Right atrium auricular region (tissue), 2 donors: Measurements from ENCODE around the gene PATL2. TPM values are rescaled to one million over a fixed set of nuclear protein-coding genes. Genes with fewer than 3 reads are reported as not detected.
"Not testable (repeated sequence)": the region's sequence is repeated elsewhere in the genome, so short reads cannot be mapped to it uniquely, and the experiment has no call there.

Source experiments
- DNase-seq: peaks from one replicate; pipeline ENCODE4 v3.0.0-alpha.2; 2019; ENCODE audit warnings: low spot score
- H3K27ac ChIP-seq, 2 donors: fragments of 200-600 bp; sonication (generic); 1 replicate in 1 of 2; 2 replicates in 1 of 2; pipeline ENCODE4 v1.5.1; 2016 to 2019
- H3K27me3 ChIP-seq, 2 donors: fragments of 200-600 bp; sonication (generic); one replicate each; pipeline versions ENCODE4 v1.5.1 to v1.6.0; 2017 to 2019
- H3K36me3 ChIP-seq: fragments of 200-600 bp; sonication (generic); one replicate; pipeline ENCODE4 v1.5.1; 2016
- H3K4me1 ChIP-seq, 2 donors: fragments of 200-600 bp; sonication (generic); one replicate each; pipeline versions ENCODE4 v1.5.1 to v1.6.0; 2017 to 2019
- H3K4me3 ChIP-seq, 2 donors: fragments of 200-600 bp; sonication (generic); 1 replicate in 1 of 2; 2 replicates in 1 of 2; pipeline ENCODE4 v1.5.1; 2017 to 2019; ENCODE audit warnings: mild to moderate bottlenecking in 1 of 2, moderate library complexity in 1 of 2
- H3K9me3 ChIP-seq, 2 donors: fragments of 200-600 bp; sonication (generic); one replicate each; pipeline ENCODE4 v1.5.1; 2019
- total RNA-seq, 2 donors: library from RNA; depleted of rRNA; stranded (reverse); fragments of >200 nt; gene quantifications; one replicate each; pipeline ENCODE4 v1.1.0, GENCODE V29; 2016
- TF ChIP-seq, protein P1 (sequence below), 2 donors: fragments of 200-600 bp; sonication (generic); IDR thresholded peaks; one replicate each; pipeline ENCODE4 v1.5.1; 2019; ENCODE audit warnings: antibody characterized with exemption in 2 of 2

The PATL2 gene
- total RNA-seq, 2 donors from 2014 or later = 0.75 to 4.5 TPM

DNA sequence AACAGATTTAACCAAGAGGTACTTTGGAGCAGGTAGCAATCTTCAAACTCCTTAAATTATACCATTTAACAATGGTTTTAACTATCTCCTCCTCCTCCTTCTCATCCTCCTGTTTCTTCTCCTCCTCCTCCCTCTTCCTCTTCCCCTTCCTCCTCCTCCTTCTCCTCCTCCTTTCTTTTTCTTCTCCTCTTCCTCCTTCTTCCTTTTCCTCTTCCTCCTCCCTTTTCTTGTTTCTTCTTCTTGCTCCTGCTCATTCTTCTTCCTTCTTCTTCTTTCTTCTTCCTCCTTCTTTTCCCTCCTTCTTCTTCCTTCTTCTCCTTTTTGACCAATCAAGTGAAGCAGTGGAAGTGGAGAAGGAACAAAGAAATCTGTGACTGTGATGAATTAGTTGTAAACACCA is 14.1 kb downstream of the PATL2 start:
- TF ChIP-seq, protein P1, sequence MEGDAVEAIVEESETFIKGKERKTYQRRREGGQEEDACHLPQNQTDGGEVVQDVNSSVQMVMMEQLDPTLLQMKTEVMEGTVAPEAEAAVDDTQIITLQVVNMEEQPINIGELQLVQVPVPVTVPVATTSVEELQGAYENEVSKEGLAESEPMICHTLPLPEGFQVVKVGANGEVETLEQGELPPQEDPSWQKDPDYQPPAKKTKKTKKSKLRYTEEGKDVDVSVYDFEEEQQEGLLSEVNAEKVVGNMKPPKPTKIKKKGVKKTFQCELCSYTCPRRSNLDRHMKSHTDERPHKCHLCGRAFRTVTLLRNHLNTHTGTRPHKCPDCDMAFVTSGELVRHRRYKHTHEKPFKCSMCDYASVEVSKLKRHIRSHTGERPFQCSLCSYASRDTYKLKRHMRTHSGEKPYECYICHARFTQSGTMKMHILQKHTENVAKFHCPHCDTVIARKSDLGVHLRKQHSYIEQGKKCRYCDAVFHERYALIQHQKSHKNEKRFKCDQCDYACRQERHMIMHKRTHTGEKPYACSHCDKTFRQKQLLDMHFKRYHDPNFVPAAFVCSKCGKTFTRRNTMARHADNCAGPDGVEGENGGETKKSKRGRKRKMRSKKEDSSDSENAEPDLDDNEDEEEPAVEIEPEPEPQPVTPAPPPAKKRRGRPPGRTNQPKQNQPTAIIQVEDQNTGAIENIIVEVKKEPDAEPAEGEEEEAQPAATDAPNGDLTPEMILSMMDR (IDR thresholded peaks at IDR 0.05) = no peak
- no peak overlapping the region for H3K27ac ChIP-seq
- no peaks in the 10 kb centered on the region for H3K27me3 ChIP-seq

DNA sequence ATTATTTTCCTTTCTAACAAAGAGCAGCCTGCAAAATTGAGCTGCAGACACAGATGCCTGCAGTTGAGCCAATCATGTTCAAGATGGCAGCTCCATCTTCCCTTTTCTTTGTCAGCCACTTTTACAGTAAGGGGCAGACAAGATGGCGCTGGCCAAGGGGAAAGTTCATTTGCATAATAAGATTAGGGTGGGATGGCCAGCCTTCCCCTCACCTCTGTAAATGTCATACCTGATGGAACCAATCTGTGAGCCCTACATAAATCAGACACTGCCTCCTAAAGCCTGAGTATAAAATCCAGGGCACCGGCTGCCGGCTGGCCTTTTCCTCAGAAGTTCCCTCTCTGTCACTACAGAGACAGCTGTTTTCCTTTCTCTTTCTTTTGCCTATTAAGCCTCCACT is 15.8 kb downstream of the PATL2 start:
- TF ChIP-seq, protein P1 (IDR thresholded peaks at IDR 0.05) = no peak
- no peak for DNase-seq
- Histone ChIP-seq H3K27me3 (no peaks in the 10 kb centered on the region), H3K36me3 (no peaks in the 10 kb centered on the region), H3K9me3 (no peaks in the 10 kb centered on the region), H3K4me3 (no peak overlapping the region), H3K27ac (no peak overlapping the region), H3K4me1 (no peaks in the 10 kb centered on the region)

More for the DNA sequence above, 14.1 kb downstream of the PATL2 start:
- Histone ChIP-seq H3K4me3 (no peak overlapping the region), H3K36me3 (no peaks in the 10 kb centered on the region), H3K9me3 (no peaks in the 10 kb centered on the region), H3K4me1 (no peaks in the 10 kb centered on the region)
- no peak for DNase-seq

DNA sequence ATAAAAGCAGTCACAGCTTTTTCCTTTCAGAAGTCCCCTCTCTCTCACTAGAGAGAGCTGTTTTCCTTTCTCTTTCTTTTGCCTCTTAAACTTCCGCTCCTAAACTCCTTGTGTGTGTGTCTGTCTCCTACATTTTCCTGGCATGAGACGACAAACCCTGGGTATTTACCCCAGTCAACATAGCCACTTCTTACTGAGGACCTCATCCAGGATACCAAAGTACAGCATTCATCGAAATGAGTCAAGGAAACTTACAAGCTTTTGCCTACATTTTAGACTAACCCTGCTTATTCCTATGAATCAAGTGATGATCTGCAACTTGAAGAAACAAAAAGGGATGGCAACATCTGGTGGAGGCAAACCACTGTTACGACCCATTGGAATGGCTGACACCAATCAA is 16.7 kb downstream of the PATL2 start:
- H3K36me3 ChIP-seq = no peaks in the 10 kb centered on the region
- no peak overlapping the region for H3K4me3 ChIP-seq
- no peaks in the 10 kb centered on the region for H3K4me1 ChIP-seq
- DNase-seq = no peak
- TF ChIP-seq, protein P1 (IDR thresholded peaks at IDR 0.05) = no peak
- H3K27ac ChIP-seq = no peak overlapping the region
- no peaks in the 10 kb centered on the region for H3K9me3 ChIP-seq
- no peaks in the 10 kb centered on the region for H3K27me3 ChIP-seq

DNA sequence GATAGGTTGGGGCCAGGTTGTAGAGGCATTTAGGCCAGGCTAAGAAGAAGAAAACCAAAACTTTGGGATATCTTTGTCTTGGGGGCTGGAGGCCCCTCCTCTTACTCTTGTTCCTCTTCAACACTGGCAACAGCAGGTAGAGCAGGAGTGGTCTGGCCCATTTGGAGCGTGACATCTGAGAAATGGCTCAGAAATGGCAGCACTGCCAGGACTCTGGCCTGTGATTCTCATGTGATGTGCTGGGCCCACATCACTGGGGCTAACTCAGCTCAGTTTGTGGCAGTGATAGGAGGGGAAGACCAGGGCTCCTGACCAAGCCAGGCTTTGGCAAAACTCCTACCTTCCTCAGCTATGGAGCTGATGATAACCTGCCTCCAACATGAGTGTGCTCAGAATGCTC is 18.5 kb downstream of the PATL2 start:
- Histone ChIP-seq H3K27ac (no peak overlapping the region), H3K4me1 (no peaks in the 10 kb centered on the region), H3K4me3 (no peak overlapping the region), H3K27me3 (no peaks in the 10 kb centered on the region), H3K9me3 (no peaks in the 10 kb centered on the region), H3K36me3 (no peaks in the 10 kb centered on the region)
- TF ChIP-seq, protein P1 (IDR thresholded peaks at IDR 0.05) = no peak
- DNase-seq = no peak

DNA sequence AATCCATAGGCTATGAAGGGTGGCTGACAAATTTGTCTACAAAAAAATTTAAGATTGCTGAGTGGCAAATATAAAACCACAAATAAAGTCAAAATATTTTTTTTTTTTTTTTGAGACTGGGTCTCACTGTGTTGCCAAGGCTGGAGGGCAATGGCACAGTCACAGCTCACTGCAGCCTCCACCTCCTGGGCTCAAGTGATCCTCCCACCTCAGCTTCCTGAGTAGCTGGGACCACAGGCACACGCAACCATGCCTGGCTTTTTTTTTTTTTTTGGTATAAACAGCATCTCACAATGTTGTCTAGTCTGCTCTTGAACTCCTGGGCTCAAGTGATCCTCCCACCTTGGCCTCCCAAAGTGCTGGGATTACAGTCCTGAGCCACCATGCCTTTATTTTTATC is 20.9 kb downstream of the PATL2 start:
- H3K4me1 ChIP-seq, H3K9me3 ChIP-seq, H3K36me3 ChIP-seq, H3K27me3 ChIP-seq, DNase-seq, H3K4me3 ChIP-seq, H3K27ac ChIP-seq: not testable (repeated sequence)

DNA sequence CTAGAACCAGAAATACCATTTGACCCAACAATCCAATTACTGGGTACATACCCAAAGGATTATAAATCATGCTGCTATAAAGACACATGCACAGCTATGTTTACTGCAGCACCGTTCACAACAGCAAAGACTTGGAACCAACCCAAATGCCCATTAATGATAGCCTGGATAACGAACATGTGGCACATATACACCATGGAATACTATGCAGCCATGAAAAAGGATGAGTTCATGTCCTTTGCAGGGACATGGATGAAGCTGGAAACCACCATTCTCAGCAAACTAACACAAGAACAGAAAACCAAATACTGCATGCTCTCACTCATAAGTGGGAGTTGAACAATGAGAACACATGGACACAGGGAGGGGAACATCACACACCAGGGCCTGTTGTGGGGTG is 21.8 kb downstream of the PATL2 start:
- DNase-seq, H3K9me3 ChIP-seq, H3K27ac ChIP-seq, H3K36me3 ChIP-seq, H3K4me3 ChIP-seq, H3K27me3 ChIP-seq, H3K4me1 ChIP-seq: not testable (repeated sequence)

DNA sequence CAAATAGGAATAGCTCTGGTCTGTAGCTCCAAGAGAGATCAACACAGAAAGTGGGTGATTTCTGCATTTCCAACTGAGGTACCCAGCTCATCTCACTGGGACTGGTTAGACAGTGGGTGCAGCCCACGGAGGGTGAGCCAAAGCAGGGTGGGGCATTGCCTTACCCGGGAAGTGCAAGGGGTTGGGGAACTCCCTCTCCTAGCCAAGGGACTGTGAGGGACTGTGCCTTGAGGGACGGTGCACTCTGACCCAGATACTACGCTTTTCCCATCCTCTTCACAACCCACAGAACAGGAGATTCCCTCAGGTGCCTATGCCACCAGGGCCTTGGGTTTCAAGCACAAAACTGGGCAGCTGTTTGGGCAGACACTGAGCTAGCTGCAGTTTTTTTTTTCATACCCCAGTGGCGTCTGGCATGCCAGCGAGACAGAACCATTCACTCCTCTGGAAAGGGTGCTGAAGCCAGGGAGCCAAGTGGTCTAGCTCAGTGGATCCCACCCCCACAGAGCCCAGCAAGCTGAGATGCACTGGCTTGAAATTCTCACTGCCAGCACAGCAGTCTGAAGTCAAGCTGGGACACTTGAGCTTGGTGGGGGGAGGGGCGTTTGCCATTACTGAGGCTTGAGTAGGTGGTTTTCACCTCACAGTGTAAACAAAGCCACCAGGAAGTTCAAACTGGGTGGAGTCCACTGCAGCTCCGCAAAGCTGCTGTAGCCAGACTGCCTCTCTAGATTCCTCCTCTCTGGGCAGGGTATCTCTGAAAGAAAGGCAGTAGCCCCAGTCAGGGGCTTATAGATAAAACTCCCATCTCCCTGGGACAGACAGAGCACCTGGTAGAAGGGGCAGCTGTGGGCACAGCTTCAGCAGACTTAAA is 28.1 kb downstream of the PATL2 start:
- peaks cover 0 to 11% of the 10 kb centered on the region in 2 donors for H3K4me1 ChIP-seq
- not testable (repeated sequence) for H3K4me3 ChIP-seq

More for the DNA sequence above, 28.1 kb downstream of the PATL2 start:
- not testable (repeated sequence) for H3K36me3 ChIP-seq, H3K27me3 ChIP-seq, H3K9me3 ChIP-seq, DNase-seq, H3K27ac ChIP-seq
